K562 (cell line): ENCODE measurements around the gene GALNT12. TPM values are rescaled to one million over a fixed set of nuclear protein-coding genes. Genes with fewer than 3 reads are reported as not detected.
A peak's percentile ranks its signal among the peaks of the same experiment; 100 is the strongest.

ENCODE experiments used
- BACH1 ChIP-seq: fragments of 200-800 bp; sonication (Bioruptor generic); IDR thresholded peaks from 2 replicates; pipeline ENCODE4 v1.6.1; 2016; ENCODE audit warnings: missing genetic modification characterization, missing compliant biosample characterization
- BDP1 ChIP-seq: IDR thresholded peaks from 3 replicates; pipeline ENCODE4 v1.6.1; 2011; ENCODE audit not compliant: insufficient read length, insufficient read depth
- CBFA2T3 ChIP-seq: fragments of 450-650 bp; IDR thresholded peaks from 2 replicates; pipeline ENCODE4 v1.6.1; 2017
- DEAF1 ChIP-seq: fragments of 450-650 bp; formaldehyde crosslinking; IDR thresholded peaks from 2 replicates; pipeline ENCODE4 v1.4.0; 2020; ENCODE audit warnings: mild to moderate bottlenecking, moderate library complexity
- EP400 ChIP-seq: fragments of 450-650 bp; IDR thresholded peaks from 2 replicates; pipeline ENCODE4 v1.6.1; 2017; ENCODE audit warnings: antibody characterized with exemption, mild to moderate bottlenecking, moderate library complexity
- GTF2F1 ChIP-seq: IDR thresholded peaks from 2 replicates; pipeline ENCODE4 v1.6.1; 2011; ENCODE audit warnings: low read depth, low read length, improper control_type of control experiment
- HNRNPUL1 ChIP-seq: fragments of 200-400 bp; formaldehyde crosslinking; IDR thresholded peaks from 2 replicates; pipeline ENCODE4 v1.6.1; 2017; ENCODE audit warnings: low read length
- IRF2 ChIP-seq: sonication (generic); formaldehyde crosslinking; IDR thresholded peaks from 2 replicates; pipeline ENCODE4 v1.8.1; 2022; ENCODE audit warnings: mild to moderate bottlenecking, missing genetic modification reagents
- MAX ChIP-seq: sonication (generic); formaldehyde crosslinking; IDR thresholded peaks from 2 replicates; pipeline ENCODE4 v1.9.0; 2022; ENCODE audit warnings: mild to moderate bottlenecking, missing genetic modification reagents
- MITF ChIP-seq: IDR thresholded peaks from 2 replicates; pipeline ENCODE4 v1.6.1; 2014; ENCODE audit warnings: antibody characterized with exemption
- POLR2G ChIP-seq: fragments of 200-400 bp; formaldehyde crosslinking; IDR thresholded peaks from 2 replicates; pipeline ENCODE4 v1.6.1; 2017; ENCODE audit warnings: low read depth, mild to moderate bottlenecking, antibody characterized with exemption, low read length, moderate library complexity
- RBBP5 ChIP-seq: fragments of 200-600 bp; sonication (generic); IDR thresholded peaks from 2 replicates; pipeline ENCODE4 v1.6.1; 2012; ENCODE audit warnings: borderline replicate concordance, mild to moderate bottlenecking, low read length, control low read depth, inconsistent platforms; ENCODE audit not compliant: insufficient read depth, poor library complexity, severe bottlenecking
- SNIP1 ChIP-seq: fragments of 450-650 bp; IDR thresholded peaks from 2 replicates; pipeline ENCODE4 v1.7.1; 2017; ENCODE audit warnings: low read depth, mild to moderate bottlenecking
- TAF15 ChIP-seq: fragments of 200-400 bp; formaldehyde crosslinking; IDR thresholded peaks from 2 replicates; pipeline ENCODE4 v1.6.1; 2017; ENCODE audit warnings: mild to moderate bottlenecking, low read depth, low read length, moderate library complexity
- ZNF197 ChIP-seq: fragments of 200-800 bp; sonication (Bioruptor generic); IDR thresholded peaks from 2 replicates; pipeline ENCODE4 v1.6.1; 2016; ENCODE audit warnings: low read depth, missing genetic modification characterization, missing compliant biosample characterization
- ZNF318 ChIP-seq, 2 experiments: fragments of 450-650 bp; IDR thresholded peaks; 2 replicates each; pipeline ENCODE4 v1.6.1; 2016; ENCODE audit warnings: mild to moderate bottlenecking in 2 of 2, borderline replicate concordance in 1 of 2, low read depth in 1 of 2, moderate library complexity in 1 of 2
- ZNF561 ChIP-seq: fragments of 450-650 bp; formaldehyde crosslinking; conservative IDR thresholded peaks from 2 replicates; pipeline ENCODE4 v1.4.0; 2020; ENCODE audit warnings: mild to moderate bottlenecking, moderate library complexity
- ZNF707 ChIP-seq: fragments of 250-450 bp; sonication (Bioruptor Pico); conservative IDR thresholded peaks from 2 replicates; pipeline ENCODE4 v1.8.0; 2022; ENCODE audit warnings: inconsistent platforms, mild to moderate bottlenecking, moderate library complexity
- ZNF77 ChIP-seq: fragments of 250-450 bp; sonication (Bioruptor Pico); IDR thresholded peaks from 2 replicates; pipeline ENCODE4 v1.5.0; 2020
- polyA plus RNA-seq, 8 experiments: library from polyadenylated mRNA; depleted of rRNA in 4 of 8; stranded (reverse) in 5 of 8; unstranded in 3 of 8; fragments of >200 nt; fragmentation: Nextera tagmentation in 2 of 8; fragmentation: Illumina TruSeq in 1 of 8; extraction: Ambion mirVana in 2 of 8; extraction: Trizol in 1 of 8; gene quantifications; 2 replicates each; pipeline versions ENCODE4 v1.2.1 to v1.2.3, GENCODE V29; 2011 to 2014; ENCODE audit warnings: inconsistent platforms in 1 of 8, missing spikeins in 1 of 8
- total RNA-seq, 7 experiments: library from RNA; depleted of rRNA in 6 of 7; stranded (reverse); fragments of >200 nt in 6 of 7; fragmentation: Illumina TruSeq in 2 of 7; extraction: Trizol in 2 of 7; gene quantifications; 2 replicates each; pipeline versions ENCODE4 v1.2.1 to v1.2.3, GENCODE V29; 2011 to 2021; ENCODE audit warnings: low replicate concordance in 1 of 7

GALNT12 gene
- total and polyA plus RNA-seq, 9 of the 15 experiments (the other 6 are each of a cell fraction or from before 2014, with no cell fraction given): 29.7 to 82.9 (median 44.2) TPM

- TF ChIP-seq SNIP1 (0 out of 2 replicates have a peak, but pooled peaks have one; percentile 24), ZNF318 (IDR thresholded peaks at IDR 0.05; ENCODE audit: borderline replicate concordance in 1 of 2, low read depth in 1 of 2) (no peak), ZNF707 (CRISPR knock-in tag) (no peak), HNRNPUL1 (no peak), ZNF197 (CRISPR knock-in tag) (no peak), BDP1 (no peak), ZNF561 (CRISPR knock-in tag) (no peak), TAF15 (no peak), BACH1 (no peak), POLR2G (no peak), DEAF1 (CRISPR knock-in tag) (no peak), EP400 (peak; percentile 24; the same call in 1 of the 2 replicates), GTF2F1 (no peak), ZNF77 (CRISPR knock-in tag) (no peak), MAX (CRISPR knock-in tag) (peak; percentile 90), MITF (no peak), RBBP5 (no peak), CBFA2T3 (peak; percentile 79), IRF2 (no peak)
Measured at GRCh38 chr9:98821831-98822230, 14.4 kb downstream of the GALNT12 start (continued).
